ENCODE results near the gene SF1. TPM values are rescaled to one million over a fixed set of nuclear protein-coding genes. Genes with fewer than 3 reads are reported as not detected.

SF1 gene
- total and polyA plus RNA-seq, 7 donors: 56.2 to 210 (median 150) TPM

DNA sequence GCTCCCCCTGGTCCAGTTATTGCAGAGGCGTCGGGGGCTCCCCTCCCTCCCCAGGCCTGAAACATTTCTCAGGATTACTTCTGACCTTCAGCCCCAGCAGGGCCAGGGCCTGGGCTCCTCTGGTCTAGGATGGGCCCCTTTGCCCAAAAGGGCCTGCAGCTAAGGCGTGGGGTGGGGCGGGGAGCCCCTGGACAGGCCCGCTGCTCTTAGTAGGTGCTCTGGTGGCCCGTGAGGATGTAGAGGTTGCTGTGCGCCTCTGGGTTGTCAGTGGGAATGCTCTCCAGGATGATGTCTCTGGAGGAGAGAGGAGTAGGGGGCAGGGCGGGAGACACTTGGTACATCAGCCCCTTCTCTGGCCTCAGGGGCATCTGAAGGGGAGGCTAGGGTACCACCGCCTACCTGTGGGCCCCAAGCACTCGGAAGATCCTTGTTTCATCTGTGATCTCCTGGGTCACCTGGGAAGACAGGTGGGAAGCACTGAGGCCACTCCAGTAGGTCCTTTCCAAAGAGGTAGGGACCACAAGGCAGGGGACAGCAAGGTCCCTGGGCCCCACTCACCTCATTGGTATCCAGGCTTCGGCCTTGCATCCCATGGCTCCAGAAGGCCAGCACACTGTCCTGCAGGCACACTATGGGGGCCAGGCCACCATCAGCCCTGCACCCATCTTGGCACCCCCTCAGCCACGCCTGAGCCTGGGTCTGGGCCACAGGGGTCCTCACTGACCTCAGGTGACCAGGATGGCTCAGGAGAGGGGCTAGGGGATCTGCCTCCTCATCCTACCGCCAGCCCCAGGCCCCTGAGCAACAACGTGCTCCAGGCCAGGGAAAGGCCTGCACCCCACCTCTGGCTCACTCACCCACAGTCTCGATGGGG, 11.2 kb upstream of the SF1 start:
- Histone ChIP-seq H3K4me1 (no peaks in the 10 kb centered on the region), H3K27ac (no peak overlapping the region), H3K4me3 (no peak overlapping the region), H3K36me3 (ENCODE audit: insufficient read depth in 1 of 2, low read depth in 1 of 2) (peaks cover 0 to 17% of the 10 kb centered on the region in 2 donors), H3K27me3 (ENCODE audit: insufficient read depth in 3 of 3, low read length in 2 of 3) (no peaks in the 10 kb centered on the region), H3K9me3 (no peaks in the 10 kb centered on the region)
- intact Hi-C loops (cut with DNase I): loop anchor here in 1 of 2 donors (5.0 kb wide), 1 partner anchor 53 kb away; the partner anchor contains the start of gene CDC42BPG
- ATAC-seq (no peak), DNase-seq (no peak)
- no peak for TF ChIP-seq CTCF (IDR thresholded peaks at IDR 0.05)
- 92 to 97% (median 92%) methylated on average over 15 of the region's 15 CpGs for WGBS, 3 donors

DNA sequence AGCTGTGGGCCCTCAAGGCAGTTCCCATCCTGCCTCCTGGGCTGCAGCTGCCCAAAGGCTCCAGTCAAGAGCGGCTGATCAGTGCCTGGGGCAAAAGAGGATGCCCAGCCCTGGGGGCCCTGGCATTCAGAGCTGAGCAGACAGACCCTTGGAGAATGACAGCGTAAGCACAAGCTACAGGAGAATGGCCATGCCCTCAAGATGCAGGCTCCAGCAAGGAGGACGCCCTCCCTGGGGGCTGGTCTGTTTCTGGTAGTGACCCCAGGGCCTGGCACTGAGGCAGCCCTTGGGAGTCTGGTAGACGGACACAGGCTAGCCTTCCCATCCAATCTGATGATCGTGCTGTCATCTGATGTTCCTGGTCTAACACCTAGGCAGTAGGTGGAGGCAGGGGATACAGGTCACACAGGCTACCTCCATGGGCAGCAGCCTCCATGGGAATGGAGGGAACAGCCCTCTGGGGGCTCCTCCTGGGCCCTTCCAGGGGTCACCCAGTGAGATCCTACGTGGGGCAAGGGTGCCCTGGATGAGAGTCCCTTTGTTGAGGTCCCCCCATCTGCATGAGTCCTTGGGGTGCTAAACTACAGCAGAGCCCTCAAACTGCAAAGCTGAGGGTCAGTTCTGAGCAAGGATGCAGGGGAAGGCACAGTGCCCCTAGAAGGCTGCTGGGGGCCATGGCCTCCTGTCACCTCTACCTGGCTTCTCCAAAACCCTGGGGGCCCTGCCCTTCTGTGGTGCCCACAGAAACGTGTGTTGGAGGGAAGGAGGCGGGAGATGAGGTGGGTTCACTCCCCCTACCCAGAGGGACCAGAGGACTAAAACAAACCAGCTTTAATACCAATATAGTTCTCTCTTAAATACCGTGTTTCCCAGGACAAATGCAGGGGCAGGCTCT, 10.2 kb upstream of the SF1 start:
- Histone ChIP-seq H3K36me3 (ENCODE audit: insufficient read depth in 1 of 2, low read depth in 1 of 2) (peaks cover 0 to 17% of the 10 kb centered on the region in 2 donors), H3K27me3 (ENCODE audit: insufficient read depth in 3 of 3, low read length in 2 of 3) (no peaks in the 10 kb centered on the region), H3K4me1 (no peaks in the 10 kb centered on the region), H3K9me3 (no peaks in the 10 kb centered on the region), H3K27ac (no peak overlapping the region), H3K4me3 (no peak overlapping the region)
- ATAC-seq (no peak), DNase-seq (peak in 1 of 2 donors; percentile 38)
- no peak for TF ChIP-seq CTCF (IDR thresholded peaks at IDR 0.05)
- 84 to 92% (median 86%) methylated on average over 9 of the region's 9 CpGs for WGBS, 3 donors
- intact Hi-C loops (cut with DNase I): loop anchor here in 1 of 2 donors (5.0 kb wide), 1 partner anchor 54 kb away; the partner anchor contains the start of gene CDC42BPG

DNA sequence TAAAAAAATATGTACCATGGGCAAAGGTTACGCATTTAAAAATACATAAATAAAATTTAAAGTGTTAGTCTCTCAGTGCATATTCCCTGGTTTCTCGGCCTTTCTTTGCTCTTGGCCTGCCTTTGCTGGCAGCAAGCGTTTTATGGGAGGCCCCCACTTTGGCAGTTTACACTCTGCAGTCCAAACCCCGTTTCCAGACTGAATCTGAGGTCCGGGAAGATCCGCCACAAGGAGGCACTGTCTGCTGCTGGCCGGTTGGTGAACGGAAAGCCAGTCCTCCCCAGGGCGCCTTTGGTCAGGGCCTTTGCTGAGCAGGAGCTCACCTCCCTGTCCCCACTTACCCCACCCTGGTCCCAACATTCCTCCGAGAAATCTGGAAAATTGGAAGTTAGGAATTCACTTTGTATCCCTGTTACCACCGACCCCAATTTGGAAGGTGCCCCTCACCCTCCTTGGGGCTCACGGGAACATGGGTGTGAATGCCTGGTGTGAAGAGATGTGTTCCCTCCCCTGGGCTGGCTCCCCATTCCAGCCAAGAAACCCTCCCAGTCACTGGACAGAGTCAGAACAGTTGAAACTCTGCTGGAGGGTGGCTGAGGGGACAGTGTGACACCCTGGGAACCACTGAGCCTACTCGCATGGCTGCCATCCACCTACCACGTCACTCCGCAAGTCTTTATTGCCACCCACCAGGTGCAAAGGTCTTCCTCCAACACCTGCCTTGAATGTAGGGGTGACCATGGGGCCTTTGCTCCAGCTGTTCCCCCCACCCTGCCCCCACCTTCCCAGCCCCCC, 9.4 kb upstream of the SF1 start:
- DNase-seq: peak; percentile 63 to 72
- ATAC-seq: peak in 3 of 4 donors; percentile 36 to 77 (median 63)
- TF ChIP-seq CTCF (IDR thresholded peaks at IDR 0.05): peak; percentile 58
- Histone ChIP-seq H3K9me3 (no peaks in the 10 kb centered on the region), H3K36me3 (ENCODE audit: insufficient read depth in 1 of 2, low read depth in 1 of 2) (peaks cover 0 to 17% of the 10 kb centered on the region in 2 donors), H3K27ac (no peak overlapping the region), H3K4me1 (no peaks in the 10 kb centered on the region), H3K27me3 (ENCODE audit: insufficient read depth in 3 of 3, low read length in 2 of 3) (no peaks in the 10 kb centered on the region), H3K4me3 (no peak overlapping the region)
- WGBS, 3 donors: 49 to 58% (median 52%) methylated on average over 15 of the region's 15 CpGs
- intact Hi-C loops (cut with DNase I): loop anchor here in 1 of 2 donors (5.0 kb wide), 1 partner anchor 55 kb away; the partner anchor contains the start of gene CDC42BPG

GRCh38 chr11:64786308-64786707, 8.0 kb upstream of the SF1 start:
- WGBS, 3 donors: 89 to 92% (median 89%) methylated on average over 10 of the region's 10 CpGs
- no peak for ATAC-seq
- no peak overlapping the region for H3K27ac ChIP-seq
- H3K4me1 ChIP-seq: no peaks in the 10 kb centered on the region
- no peaks in the 10 kb centered on the region for H3K27me3 ChIP-seq (ENCODE audit: insufficient read depth in 3 of 3, low read length in 2 of 3)
- DNase-seq: peak in 1 of 2 donors; percentile 21
- intact Hi-C loops (cut with DNase I): loop anchor here in 1 of 2 donors (5.0 kb wide), 1 partner anchor 56 kb away; the partner anchor contains the start of gene CDC42BPG
- TF ChIP-seq CTCF (IDR thresholded peaks at IDR 0.05): no peak
- H3K9me3 ChIP-seq: no peaks in the 10 kb centered on the region
- H3K4me3 ChIP-seq: no peak overlapping the region
- H3K36me3 ChIP-seq (ENCODE audit: insufficient read depth in 1 of 2, low read depth in 1 of 2): peaks cover 0 to 18% of the 10 kb centered on the region in 2 donors

Data from psoas muscle (tissue), 8 donors.